GM18507 (cell line): ENCODE measurements around the gene NFKBIE.

Experiments used
- DNase-seq: peaks from one replicate; pipeline ENCODE4 v3.0.0; 2011; ENCODE audit warnings: low read depth; ENCODE audit not compliant: insufficient read length; ENCODE audit errors: extremely low spot score
- FAIRE-seq: peaks from 2 replicates; lab custom pipeline; 2011; peaks lifted over from hg19 to GRCh38; lab: Jason Lieb, UNC

Gene NFKBIE

DNA sequence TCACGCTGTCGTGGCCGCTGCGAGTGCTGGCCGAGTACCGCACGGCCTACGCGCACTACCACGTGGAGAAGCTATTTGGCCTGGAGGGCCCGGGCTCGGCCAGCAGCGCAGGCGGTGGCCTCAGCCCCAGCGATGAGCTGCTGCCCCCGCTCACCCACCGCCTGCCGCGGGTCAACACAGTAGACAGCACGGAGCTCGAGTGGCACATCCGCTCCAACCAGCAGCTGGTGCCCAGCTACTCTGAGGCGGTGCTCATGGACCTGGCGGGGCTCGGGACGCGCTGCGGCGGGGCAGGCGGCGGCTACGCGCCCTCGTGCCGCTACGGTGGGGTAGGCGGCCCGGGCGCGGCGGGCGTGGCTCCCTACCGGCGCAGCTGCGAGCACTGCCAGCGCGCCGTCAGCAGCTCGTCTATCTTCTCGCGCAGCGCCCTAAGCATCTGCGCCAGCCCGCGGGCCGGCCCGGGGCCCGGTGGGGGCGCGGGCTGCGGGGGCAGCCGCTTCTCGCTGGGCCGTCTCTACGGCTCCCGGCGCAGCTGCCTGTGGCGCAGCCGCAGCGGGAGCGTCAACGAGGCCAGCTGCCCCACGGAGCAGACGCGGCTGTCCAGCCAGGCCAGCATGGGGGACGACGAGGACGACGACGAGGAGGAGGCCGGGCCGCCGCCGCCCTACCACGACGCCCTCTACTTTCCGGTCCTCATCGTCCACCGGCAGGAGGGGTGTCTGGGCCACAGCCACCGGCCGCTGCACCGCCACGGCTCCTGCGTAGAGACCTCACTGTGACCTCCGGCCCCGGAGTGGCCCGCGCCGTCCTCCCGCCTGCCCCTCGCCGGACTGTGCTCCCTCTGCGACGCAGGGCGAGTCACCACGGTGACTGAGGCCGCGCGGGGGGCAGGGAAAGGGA is 10.6 kb upstream of the NFKBIE start:
- DNase-seq (no peak), FAIRE-seq (no peak)

DNA sequence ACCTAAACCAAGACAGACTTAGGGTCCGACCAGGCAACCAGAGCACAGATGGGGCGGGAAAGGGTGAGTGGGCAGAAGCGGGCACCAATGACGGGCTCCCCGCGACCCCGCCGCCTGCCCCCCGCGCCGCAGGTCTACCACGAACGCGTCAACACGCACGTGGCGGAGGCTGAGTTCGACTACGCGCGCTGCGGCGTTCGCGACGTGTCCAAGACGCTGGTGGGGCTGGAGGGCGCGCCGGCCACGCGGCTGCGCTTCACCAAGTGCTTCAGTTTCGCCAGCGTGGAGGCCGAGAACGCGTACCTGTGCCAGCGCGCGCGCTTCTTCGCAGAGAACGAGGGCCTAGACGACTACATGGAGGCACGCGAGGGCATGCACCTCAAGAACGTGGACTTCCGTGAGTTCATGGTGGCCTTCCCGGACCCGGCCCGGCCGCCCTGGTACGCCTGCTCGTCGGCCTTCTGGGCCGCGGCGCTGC is 10.0 kb upstream of the NFKBIE start:
- FAIRE-seq = no peak

DNA sequence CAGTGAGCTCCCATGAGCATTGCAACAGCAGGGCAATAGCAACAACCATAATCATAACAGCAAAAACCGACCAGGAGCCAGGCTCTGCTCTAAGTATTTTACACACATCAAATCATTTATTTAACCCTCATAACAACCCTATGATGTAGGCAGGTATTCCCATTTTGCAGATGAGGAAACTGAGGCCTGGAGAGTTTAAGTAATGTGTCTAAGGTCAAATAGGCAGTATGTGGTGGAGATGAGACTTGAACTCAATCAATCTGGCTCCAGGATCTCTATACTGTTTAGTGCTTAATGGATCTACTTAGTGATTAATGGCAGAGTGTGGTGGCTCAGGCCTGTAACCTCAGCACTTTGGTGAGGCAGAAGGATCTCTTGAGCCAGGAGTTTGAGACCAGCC is 8.3 kb upstream of the NFKBIE start:
- no peak for DNase-seq
- FAIRE-seq = no peak

More for the DNA sequence above, 10.0 kb upstream of the NFKBIE start:
- no peak for DNase-seq

DNA sequence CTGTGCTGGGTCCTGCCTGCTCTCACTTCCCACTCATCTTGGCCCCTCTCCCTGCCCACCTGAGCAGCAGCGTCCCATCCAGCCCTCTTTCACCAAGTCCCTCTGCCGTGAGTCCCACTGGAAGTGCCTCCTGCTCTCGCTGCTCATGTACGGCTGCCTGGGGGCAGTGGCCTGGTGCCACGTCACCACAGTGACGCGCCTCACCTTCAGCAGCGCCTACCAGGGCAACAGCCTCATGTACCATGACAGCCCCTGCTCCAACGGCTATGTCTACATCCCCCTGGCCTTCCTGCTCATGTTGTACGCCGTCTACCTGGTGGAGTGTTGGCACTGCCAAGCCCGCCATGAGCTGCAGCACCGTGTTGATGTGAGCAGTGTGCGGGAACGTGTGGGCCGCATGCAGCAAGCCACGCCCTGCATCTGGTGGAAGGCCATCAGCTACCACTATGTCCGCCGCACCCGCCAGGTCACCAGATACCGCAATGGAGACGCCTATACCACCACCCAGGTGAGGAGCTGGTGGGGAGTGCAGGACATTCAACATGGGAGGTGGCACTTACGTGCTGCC is 7.7 kb upstream of the NFKBIE start:
- FAIRE-seq (no peak), DNase-seq (no peak)

DNA sequence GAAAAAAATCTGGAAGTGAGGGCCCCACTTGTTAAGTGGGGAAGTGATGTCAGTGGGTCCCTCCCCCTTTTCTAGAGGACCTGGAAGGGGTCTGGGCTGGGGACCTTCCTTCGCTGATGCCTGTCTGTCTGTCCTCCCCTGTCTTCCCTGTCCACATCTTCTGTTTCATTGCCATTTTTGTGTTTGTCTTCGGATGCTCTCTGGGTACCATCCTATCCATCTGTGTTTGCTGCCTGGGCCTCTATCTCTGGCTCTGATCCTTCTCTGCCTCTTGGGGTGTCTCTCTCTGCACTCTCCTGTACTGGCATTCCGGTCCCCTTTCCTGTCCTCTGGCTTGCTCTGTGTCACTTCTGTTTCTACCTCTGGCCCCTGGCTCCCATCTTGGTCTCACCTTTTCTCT is 7.2 kb upstream of the NFKBIE start:
- FAIRE-seq = no peak
- DNase-seq = no peak

DNA sequence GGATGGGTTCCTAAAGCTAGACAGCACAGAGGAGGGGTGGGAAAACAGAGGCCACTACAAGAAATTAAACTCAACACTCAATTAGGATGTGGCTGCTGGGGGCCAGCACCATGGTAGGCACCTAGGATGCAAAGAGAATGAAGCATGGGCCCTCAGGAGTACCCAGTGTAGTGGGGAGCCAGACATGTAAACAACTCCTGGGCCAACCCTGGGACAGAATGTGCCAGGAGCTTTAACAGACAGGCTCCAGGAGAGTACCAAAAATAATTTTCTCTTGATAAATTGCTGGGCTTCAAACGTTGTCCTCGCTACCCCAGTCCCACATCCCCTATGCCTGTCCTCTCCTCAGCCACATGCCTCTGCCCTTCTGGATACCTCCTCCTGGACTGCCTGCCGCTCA is 6.6 kb upstream of the NFKBIE start:
- no peak for DNase-seq
- no peak for FAIRE-seq

DNA sequence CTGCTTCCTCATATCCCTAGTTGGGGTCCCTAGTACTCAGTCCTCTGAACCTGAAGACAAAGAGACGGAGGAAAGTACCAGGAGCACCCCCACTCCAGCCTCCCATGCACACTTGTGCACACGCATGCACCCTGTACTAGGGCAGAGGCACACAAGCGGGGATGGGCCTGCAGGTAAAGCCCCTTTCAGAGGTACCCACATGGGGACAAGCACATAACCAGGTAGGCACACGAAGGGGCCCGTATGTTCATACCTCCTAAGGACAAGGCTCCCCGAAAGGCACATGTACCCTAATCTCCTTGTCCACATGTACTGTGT is 6.0 kb upstream of the NFKBIE start:
- no peak for DNase-seq
- no peak for FAIRE-seq

DNA sequence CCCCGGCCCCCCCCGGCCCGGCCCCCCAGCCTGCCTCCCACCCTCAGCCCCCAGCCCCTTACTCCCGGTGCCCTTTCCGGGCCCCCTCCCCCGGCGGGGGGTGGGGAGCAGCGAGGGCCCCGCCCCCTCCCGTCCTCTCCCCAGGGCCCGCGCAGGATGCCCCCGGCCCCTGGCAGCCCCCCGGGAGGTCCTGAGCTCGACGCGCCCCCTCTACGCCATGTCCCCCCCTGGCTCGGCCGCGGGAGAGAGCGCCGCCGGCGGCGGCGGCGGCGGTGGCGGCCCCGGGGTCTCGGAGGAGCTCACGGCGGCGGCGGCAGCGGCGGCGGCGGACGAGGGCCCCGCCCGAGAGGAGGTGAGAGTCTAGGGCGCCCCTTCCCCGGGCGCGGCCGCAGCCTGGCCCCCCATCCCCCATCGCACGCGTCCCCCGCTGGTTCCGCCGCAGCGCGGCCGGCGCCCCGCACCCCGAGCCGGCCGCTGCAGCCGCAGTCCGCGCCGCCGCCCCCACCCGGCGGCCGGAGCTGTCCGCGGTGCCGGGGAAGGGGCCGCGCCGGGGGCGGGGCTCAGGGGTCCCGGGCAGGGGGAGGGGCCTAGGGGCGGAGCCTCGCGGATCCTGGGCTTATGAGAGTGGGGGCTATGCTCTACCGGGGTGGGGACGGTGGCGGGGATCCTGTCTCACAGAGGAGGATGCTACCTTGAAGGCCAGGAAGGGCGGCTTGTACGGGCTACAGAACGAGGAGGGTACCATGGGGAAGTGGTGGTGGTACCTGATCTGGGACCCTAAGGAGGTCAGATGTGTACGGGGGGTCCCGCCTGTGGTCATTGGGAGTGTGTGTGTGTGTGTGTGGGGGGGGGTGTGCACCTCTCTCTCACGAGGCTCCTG is 5.4 kb upstream of the NFKBIE start:
- FAIRE-seq (no peak), DNase-seq (no peak)

DNA sequence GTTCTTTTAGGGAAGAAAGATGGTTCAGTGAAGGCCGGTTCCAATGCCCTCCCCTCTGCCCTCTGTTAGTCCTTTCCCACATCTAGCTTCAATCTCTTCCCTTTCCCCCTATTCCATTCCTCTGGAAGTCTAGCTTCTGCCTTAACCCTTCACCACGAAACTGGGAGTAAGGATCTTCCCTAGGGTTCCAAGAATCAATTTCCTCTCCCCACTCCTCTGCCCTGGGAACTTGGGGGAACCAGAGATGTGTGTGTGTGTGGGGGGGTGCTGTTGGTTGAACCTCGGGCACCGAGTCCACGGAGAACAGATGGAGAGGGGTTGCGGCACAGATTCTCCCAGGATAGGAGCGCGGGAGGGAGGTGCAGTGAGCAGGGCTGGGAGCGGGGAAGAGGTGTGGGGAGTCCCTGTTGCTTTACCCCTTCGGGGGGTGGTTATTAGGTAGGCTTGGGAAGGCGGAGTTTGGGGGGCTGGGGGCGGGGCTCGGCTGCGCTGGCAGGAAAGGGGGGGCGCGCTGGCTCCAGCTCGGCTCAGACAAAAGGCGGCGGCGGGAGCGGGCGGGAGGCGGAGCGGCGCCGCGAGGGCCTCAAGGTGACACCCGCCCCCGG is 4.7 kb upstream of the NFKBIE start, which contains the start of gene TMEM151B:
Gene TMEM151B, plus strand, starts transcription at position 530 of the 605 bp plus-strand sequence. CDS start 293 bp downstream, outside the sequence.
- DNase-seq (no peak), FAIRE-seq (no peak)

DNA sequence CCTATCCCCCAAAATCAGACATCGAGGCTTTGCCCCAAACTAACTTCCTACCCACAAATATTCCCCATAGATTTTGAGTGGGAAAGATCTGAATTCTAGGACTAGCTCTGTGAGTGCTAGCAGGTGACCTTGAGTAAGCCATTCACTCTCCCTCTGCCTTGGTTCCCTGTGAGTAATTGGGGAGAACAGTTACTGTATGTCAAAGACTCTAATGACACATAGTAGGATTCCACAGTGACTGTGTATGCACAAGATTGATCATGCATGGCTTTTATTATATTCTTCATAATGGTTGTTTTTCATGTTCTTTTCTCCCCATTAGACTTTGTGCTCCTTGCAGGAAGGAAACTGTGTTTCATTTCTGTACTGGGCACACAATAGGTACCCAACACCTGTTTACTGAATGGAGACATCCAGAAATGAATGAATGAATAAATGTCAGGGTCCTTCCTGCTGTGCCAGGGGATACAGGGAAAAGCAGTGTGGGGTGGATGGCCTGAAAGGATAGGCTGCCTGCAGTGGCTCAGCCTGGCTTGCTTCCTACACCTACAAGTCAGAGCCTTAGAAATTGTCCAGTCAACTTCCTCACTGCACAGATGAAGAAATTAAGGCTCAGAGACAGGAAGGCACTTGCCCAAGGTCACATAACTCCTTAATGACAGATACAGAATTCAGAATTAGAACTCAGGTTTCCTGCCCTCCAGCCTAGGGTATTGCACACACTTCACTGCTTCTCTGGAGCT is 4.0 kb upstream of the NFKBIE start:
- DNase-seq (no peak), FAIRE-seq (no peak)

DNA sequence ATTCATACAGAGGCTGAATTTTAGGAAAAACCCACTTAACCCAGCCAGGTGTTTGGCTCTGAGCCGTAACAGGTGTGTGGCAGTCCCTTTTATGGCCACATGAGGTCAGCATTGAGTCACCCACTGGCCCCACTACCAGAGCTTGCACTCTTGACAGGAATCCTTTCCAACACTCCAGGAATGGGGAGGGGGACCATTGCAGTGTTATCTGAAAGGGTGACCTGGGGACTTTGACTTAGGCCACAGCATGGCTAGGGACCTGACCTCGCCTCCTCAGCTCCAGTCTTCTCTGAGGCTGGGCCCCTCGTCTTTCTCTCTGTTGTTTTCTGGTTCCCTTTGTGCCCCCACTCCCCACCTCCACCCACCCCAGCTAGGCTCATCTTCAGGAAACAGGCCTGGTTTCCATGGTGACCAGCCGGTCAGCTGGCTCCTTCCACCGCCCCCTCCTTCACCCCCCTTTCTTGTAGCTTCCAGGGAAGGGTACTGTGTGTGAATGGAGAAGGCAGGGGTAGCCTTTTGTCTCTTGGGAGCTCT is 2.8 kb upstream of the NFKBIE start:
- peak; percentile 78 for FAIRE-seq
- DNase-seq = peak; percentile 36

DNA sequence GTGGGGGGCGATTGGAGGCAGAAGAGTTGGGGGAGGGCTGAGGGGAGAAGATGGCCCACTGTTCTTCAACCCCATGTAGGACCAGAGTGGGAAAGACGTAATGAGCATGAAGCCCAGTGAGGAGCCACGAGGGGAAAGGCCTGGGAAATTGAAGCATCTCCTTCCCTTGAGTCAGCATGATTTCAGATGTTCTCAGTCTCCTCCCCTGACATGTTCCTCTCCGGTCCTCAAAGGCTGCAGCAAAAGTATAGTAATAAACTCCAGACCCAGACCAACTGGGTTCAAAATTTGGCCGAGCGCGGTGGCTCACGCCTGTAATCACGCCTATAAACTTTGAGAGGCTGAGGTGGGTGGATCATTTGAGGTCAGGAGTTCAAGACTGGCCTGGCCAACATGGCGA is 1.9 kb upstream of the NFKBIE start:
- FAIRE-seq = no peak
- DNase-seq = no peak

DNA sequence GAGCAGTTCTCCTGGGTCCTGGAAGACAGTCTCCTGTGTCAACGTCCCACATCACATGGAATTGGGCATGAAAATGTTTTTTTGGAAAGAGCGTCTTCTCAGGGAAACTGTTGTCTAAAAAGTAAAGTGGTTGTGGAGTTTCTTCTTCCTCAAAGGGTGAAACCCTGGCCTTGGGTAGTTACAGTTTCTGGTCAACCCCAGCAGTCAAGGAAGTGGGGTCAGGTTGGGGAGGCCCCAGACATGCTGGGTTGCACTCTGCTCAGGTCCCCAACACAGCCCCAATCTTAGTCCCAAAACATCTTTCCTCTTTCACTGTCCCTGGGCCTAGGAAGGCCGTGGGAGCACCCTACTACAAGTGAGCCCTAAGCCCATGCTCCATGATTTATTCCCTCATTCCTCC is 996 bp upstream of the NFKBIE start:
- FAIRE-seq = peak; percentile 89
- peak; percentile 46 for DNase-seq

DNA sequence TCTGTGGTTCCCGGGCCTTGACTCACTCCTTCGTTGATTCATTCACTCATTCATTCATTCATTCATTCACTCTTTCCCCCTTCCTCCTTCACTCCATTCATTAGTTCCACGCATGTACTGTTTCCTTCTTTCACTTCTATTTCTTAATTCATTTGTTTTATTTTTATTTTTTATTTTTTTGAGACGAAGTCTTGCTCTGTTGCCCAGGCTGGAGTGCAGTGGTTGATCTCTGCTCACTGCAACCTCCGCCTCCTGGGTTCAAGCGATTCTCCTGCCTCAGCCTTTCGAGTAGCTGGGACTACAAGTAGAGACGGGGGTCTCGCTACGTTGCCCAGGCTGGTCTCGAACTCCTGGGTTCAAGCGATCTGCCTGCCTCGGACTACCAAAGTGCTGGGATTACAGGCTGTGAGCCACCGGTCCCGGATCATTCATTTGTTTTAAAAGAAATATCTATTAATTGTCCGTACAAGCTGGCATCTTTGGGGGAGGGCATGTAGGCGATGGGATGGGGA is 427 bp upstream of the NFKBIE start:
- DNase-seq = no peak
- FAIRE-seq = peak; percentile 80

DNA sequence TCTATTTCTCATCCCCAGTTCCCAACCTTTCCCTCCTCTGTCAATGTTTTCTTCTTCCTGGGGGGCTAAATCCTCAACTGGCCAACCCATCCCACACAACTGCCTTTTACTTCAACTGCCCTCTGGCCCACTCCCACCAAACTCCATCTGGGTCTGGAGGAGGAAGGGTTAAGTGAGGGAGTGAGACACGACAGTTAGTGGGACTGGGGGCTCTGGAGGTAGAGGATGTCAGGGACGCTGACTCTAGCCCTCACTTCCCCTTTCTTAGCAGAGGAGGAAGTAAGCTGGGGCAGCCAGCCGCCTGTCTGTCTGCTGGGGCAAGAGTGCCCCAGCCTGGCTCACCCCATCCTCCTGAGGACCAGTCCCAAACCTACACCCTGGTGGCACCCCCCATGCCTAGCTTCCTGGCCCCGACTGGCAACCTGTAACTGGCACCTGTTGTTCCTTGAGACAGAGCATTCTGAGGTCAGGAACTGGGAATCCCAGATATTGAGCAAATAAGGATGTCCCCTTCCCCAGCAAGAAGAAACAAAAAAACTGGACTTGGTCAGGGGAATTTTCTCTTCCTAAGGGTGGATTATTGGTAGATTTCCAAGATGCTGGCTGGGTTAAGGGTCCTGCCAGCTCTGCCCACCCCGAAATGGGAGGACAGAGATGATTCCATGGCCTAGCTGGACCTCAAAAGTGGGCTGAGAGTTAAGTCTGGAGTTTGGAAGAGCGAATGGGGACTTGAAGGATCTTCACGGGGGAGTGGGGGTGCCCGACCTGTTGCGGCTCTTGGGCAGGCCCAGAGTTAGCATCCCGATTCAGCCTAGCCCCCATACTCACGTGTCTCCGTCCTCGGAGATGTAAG is 971 bp downstream of the NFKBIE start:
- peak; percentile 70 for FAIRE-seq
- DNase-seq = peak; percentile 58

DNA sequence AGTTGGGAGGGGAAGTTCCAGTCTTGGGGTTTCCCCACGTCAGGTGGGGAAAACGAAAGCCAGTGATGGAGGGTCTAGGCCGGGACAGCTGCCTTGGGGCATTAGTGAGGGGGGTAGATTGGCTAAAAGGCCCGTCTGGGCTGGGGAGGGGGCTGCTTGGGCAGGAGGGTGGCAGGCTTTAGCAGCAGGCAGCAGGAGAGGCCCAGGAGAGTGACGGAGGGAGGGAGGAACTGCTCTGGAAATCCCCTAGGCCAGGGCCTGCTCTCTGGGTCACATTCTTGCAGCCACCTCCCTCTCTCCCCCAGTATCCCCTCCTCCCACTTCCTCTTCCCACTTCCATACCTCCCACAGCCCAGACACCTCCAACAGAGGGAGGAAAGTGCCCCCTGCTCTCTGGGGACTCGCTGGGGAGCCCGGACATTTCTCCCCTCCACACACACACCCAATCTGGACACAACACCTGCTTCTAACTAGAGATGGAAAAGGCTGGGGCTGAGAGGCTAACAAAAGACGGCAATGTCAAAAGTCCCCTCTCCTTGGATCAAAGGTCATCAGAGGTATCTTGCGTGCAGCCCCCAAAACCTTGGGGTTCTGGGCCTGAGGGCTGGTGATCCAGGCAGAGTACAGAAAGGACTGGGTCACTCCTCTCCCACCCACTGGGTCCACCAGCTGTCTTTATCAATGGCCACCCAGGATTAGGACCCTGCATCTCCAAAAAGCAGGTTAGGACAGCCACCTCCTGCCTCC is 1.8 kb downstream of the NFKBIE start:
- peak; percentile 83 for FAIRE-seq
- DNase-seq = no peak
